HG02798 (cell line): ENCODE data around the gene CASP9.
"Not testable (repeated sequence)": the region's sequence is repeated elsewhere in the genome, so short reads cannot be mapped to it uniquely, and the experiment has no call there.

Experiments
- ATAC-seq: cut with Tn5 transposase; IDR thresholded peaks from one replicate; pipeline ENCODE4 v1.9.1; 2021; ENCODE audit warnings: mild to moderate bottlenecking; ENCODE audit not compliant: unreplicated experiment, poor library complexity

CASP9 gene

DNA sequence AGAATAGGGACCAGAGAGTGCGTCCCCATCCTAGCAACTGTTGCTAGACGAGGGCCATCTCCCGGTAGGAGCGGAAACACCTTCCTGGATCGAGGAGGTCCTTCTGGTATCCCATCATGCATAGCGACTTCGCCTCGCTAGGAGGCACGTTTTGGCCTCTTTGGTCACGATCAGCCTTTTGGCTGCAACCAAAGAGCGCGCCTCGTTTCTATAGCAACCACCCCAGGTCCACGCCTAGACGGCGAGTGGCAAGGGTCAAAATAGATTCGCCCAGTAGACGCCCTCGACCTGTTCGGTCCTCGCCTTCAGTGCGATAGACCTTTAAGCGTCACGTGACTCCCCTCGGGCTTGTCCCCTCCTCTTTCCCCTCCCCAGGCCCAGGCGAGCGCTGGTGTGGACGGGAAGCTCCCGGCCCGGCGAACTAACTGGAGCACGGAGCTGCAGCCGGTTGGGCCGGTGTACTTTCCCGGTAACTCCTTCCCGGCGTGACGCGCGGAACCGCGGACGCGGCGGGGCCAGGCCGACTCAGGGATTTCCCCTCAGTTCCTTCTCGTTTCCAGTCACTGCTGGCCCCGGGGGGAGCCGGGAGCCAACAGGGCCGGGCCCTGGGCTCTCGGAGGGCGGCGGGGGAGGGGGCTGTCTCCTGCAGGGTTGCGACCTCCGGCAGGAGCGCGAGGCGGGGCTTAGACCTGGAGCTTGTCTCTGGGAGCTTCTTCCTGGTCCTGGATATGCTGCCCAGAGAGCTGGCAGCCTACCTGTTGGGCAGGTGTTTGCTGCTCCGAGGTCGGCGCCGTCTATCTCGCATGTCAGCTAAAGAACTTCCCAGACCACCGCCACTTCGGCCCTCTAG, 2.7 kb upstream of the CASP9 start, which contains the start of gene DNAJC16:
Gene DNAJC16 (plus strand): TSS at position 359 of the 850 bp plus-strand sequence. CDS start 2,258 bp downstream, outside the sequence.
- peak; percentile 66 for ATAC-seq

- ATAC-seq: no peak
Observed at GRCh38 chr1:15526021-15526489, 2.0 kb upstream of the CASP9 start.

GRCh38 chr1:15525050-15526020, 1.3 kb upstream of the CASP9 start:
- no peak for ATAC-seq

DNA sequence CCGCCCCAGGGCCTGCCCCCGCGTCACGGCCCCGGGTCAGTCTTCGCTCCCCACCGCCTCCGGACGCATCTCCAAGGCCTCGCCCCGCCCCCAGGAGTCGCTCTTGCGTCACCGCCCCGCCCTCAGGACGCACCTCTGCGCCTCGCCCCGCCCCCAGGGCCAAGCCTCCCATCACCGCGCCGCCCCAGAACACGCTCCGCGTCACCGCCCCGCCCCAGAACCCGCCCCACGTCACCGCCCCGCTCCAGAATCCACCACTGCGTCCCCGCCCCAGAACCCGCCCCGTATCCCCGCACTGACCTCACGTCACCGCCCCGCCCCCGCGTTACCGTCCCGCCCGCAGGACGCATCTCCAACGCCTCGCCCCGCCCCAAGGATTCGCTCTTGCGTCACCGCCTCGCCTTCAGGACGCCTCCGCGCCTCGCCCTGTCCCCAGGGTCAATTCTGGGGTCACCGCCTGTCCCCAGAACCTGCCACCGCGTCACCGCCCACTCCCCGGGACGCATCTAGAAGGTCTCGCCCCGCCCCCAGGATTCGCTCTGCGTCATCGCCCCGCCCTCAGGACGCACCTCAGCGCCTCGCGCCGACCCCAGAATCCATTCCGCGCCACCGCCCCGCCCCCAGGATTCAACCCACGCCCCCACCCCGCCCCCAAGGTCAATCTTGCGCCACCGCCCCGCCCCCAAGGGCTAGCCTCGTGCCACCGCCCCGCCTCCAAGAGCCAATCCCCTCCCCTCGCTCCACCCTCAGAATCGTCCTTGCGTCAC, 451 bp upstream of the CASP9 start:
- ATAC-seq: peak; percentile 58

DNA sequence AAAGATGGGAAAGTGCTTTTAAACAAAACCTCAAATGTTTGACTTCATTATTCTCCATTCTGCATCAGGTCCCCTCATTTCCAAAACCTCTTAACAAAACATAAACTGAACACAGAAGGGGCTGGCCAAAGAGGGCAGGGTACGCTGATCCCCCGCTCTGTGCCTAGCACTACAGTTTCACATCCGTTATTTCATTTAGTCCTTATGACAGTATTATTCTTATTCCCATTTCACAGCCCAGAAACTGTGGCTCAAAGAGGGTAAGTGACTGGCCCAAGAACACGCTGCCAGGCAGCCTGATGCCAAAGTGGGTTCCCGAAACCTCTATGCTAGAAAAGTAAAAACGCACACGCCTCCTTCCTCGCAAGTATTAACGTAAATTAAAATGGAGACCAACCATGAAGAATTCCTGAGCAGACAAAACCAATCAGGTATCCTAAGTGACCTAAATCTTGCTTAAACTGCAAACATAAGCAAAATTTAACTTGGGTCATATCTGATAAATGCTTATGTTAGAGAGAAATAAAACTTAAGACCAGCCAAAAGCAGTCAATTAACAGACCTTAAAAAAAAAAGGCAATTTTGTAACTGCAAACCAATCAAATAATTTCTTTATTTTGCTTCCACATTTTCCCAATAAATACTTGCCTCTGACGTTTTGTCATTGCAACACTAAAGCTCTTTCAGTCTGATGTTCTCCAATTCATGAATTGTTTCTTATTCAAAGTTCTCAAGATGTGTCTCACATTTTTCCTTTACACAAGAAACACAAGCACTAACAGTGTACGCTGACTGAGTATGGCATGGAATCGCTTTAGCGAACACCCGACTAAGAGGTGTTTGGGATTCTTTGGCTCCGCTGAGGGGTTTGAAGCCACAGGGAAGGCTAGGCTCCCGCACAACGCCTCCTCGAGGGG, 653 bp downstream of the CASP9 start:
- ATAC-seq: no peak

- no peak for ATAC-seq
Observed at GRCh38 chr1:15522551-15522950, 1.5 kb downstream of the CASP9 start.

- ATAC-seq: not testable (repeated sequence)
Observed at GRCh38 chr1:15521206-15521906, 2.7 kb downstream of the CASP9 start.

GRCh38 chr1:15519625-15520024, 4.4 kb downstream of the CASP9 start:
- ATAC-seq: no peak

DNA sequence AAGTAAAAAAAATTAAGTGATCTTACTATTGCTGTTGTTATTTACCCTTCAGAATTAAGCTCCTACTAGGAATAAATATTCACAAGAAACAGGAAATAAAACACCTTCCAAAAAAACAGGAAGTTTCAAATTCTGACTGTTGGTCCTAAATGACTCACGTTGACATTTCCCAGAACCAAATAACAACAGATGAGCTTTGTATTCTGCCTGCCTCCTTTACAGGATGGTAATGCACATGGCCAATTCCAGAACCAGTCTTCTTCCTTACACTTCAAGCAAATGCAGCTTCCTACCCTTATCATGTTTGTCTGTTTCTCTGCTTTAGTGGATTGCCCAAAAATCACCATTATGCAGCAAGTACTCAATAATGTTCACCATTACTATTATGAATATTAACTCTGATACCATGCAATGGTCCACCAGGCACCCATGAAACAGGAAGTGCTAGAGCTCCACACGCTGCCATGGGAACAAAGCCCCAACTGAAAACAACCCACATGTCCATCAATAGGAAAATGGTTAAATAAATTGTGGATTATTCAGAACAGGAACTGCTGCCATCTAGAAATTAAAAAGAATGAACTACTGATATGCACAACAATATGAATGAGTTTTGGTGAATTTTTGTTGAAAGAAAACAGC, 8.9 kb downstream of the CASP9 start:
- ATAC-seq: no peak

DNA sequence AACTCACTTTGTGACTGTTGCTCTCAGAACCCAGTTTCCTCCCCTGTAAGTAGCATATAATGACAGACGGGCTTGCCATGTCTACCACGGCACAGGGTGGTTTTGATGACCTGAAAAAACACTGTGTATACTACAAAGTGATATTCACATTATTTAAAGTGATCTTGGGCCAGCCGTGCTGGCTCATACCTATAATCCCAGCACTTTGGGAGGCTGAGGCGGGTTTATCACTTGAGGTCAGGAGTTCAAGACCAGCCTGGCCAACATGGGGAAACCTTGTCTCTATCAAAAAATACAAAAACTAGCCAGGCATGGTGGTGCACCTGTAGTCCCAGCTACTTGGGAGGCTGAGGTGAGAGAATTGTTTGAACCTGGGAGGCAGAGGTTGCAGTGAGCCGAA, 9.5 kb downstream of the CASP9 start:
- ATAC-seq: not testable (repeated sequence)

DNA sequence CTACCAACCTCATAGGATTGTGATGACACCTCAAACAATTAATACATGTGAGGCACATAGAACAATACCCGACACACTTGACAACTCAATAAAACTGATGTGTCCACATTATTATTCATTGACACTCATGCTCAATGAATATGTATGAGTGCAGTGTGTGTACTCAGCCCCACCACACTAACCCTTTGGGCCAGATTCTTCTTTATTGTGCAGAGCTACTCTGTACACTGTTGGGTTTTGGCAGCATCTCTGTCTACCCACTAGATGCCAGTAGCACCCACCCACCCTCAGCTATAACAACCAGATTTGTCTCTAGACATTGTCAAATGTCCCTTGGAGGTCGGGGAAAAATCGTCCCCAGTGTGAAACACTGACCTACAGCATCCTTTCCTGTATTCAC, 10.1 kb downstream of the CASP9 start:
- no peak for ATAC-seq

- ATAC-seq: no peak
Observed at GRCh38 chr1:15513192-15513591, 10.8 kb downstream of the CASP9 start.

DNA sequence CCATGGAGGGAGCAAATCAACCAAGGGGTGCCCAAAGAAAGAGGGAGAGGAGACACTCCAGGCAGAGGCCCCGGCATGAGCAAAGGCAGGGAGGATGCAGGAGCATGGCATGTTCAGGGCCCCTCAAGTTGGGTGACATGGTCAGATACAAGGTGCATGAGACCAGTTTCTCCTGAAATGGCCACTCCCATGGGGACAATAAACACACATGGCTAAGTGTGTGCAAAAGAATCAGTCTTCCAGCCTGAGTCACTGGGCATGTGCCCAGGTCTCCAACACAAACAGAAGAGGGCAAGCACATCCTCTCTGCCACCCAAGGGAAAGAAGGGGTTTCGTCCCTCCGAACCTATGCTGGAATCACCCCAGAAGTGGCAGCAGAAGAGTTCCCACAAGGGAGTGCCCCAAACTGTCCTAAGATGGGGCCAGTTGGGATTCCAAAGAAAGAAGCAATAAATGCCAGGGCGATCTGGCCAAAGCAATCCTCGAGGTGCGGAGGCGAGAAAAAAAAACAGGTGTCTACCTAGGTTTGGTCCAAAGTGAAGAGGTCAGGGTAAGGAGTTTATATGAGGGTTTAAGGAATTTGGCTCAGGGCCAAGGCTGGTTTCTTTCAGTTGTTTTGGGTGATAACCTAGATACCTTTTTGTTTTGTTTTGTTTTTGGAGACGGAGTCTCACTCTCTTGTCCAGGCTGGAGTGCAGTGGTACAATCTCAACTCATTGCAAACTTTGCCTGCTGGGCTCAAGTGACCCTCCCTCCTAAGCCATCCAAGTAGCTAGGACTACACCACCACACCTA, 13.2 kb downstream of the CASP9 start:
- no peak for ATAC-seq

DNA sequence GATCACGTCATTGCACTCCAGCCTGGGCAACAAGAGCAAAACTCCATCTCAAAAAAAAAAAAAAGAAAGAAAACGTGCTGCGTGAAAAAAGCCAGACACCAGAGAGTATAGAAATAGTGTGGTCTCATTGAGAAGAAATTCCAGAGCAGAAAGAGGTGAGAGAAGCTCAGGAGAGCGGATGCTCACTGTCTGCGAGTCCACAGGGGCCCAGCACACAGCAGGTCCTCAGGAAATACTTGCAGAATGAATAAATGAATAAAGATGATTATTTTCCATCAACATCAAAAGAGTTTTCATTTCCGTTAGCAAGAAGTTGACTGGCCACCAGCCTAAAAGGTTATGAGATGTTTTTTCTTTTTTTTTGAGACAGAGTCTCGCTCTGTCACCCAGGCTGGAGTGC, 14.4 kb downstream of the CASP9 start:
- ATAC-seq: no peak

DNA sequence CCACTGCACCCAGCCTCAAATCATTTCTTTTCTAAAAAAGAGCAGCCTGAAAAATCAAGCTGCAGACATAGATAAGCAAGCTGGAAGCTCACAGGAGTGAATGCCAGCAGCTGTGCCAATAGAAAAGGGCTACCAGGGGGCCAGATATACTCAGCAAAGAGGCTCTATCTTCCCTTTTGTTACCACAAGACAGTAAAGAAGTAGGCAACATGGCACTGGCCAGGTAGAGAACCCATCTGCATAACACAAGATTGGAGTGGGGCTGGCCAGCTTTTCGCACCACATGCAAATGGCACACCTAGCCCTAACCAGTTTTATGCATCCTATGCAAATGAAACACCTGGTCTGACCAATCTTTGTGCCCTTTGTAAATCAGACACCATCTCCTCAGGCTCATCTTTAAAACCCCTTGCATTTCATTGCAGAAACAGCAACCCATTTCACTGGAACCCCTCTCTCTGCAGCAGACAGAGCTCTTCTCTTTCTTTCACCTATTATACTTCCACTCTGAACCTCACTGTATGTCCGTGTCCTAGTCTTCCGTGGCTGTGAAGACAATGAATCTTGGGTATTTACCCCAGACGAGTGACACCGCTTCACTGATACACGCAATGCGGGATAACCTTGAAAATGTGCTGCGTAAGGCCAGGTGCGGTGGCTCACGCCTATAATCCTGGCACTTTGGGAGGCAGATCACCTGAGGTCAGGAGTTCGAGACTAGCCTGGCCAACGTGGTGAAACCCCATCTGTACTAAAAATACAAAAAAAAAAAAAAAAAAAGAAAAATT, 15.1 kb downstream of the CASP9 start:
- ATAC-seq: no peak

- no peak for ATAC-seq
Observed at GRCh38 chr1:15507278-15507677, 16.7 kb downstream of the CASP9 start.

- ATAC-seq: no peak
Observed at GRCh38 chr1:15506831-15507230, 17.2 kb downstream of the CASP9 start.
